ENCODE measurements around the gene HSBP1L1.
"Not testable (repeated sequence)": the region's sequence is repeated elsewhere in the genome, so short reads cannot be mapped to it uniquely, and the experiment has no call there.

HSBP1L1 gene

GRCh38 chr18:80010551-80010906, 46.1 kb downstream of the HSBP1L1 start:
- H3K79me1 ChIP-seq (ENCODE audit: low read length) = no peaks in the 10 kb centered on the region
- H3K4me2 ChIP-seq (ENCODE audit: low read length) = no peak overlapping the region
- H2BK12ac ChIP-seq (ENCODE audit: low read length) = no peak overlapping the region
- no peak overlapping the region for H2AFZ ChIP-seq (ENCODE audit: insufficient read depth, low read length, poor library complexity)
- H2AK5ac ChIP-seq (ENCODE audit: low read length) = no peak overlapping the region
- H4K8ac ChIP-seq (ENCODE audit: low read depth, low read length) = no peak overlapping the region
- no CpG with 5 or more reads among the region's 5 CpGs for WGBS (ENCODE audit: extremely low coverage, insufficient coverage, insufficient read length)
- no peak overlapping the region for H2BK120ac ChIP-seq (ENCODE audit: insufficient read depth, low read length, poor library complexity)
- no peaks in the 10 kb centered on the region for H3K27me3 ChIP-seq (ENCODE audit: insufficient read depth, low read length)
- H3K79me2 ChIP-seq (ENCODE audit: control insufficient read depth, insufficient read depth, low read length, poor library complexity) = no peaks in the 10 kb centered on the region
- no peak overlapping the region for H2BK5ac ChIP-seq (ENCODE audit: low read depth, low read length, poor library complexity)
- no peak overlapping the region for H3K23ac ChIP-seq (ENCODE audit: low read length)
- H4K12ac ChIP-seq (ENCODE audit: low read depth, low read length) = no peak overlapping the region
- DNase-seq = no peak
- peaks cover 0 to 2% of the 10 kb centered on the region in 2 experiments for H3K4me1 ChIP-seq (ENCODE audit: control insufficient read depth in 1 of 2, insufficient read depth in 2 of 2, low read length in 2 of 2)
- no peak overlapping the region for H3K4me3 ChIP-seq (ENCODE audit: low read depth, low read length)
- no peak overlapping the region for H3K18ac ChIP-seq (ENCODE audit: low read length)
- no peak overlapping the region for H3K9ac ChIP-seq (ENCODE audit: low read length)
- H3K4ac ChIP-seq (ENCODE audit: low read depth, low read length) = no peak overlapping the region
- no peak overlapping the region for H3K14ac ChIP-seq (ENCODE audit: low read length)
- H3K9me3 ChIP-seq (ENCODE audit: insufficient read depth, low read depth, low read length) = peaks cover 18% of the 10 kb centered on the region
- H3K27ac ChIP-seq (ENCODE audit: low read depth, low read length) = no peak overlapping the region
- H3K36me3 ChIP-seq (ENCODE audit: control insufficient read depth in 1 of 2, insufficient read depth in 2 of 2, low read length in 2 of 2) = no peaks in the 10 kb centered on the region
- H4K91ac ChIP-seq (ENCODE audit: low read depth, low read length) = no peak overlapping the region

- not testable (repeated sequence) for H3K36me3 ChIP-seq (ENCODE audit: control insufficient read depth in 1 of 2, insufficient read depth in 2 of 2, low read length in 2 of 2); H3K79me2 ChIP-seq (ENCODE audit: control insufficient read depth, insufficient read depth, low read length, poor library complexity); H4K12ac ChIP-seq (ENCODE audit: low read depth, low read length); H3K14ac ChIP-seq (ENCODE audit: low read length); H4K91ac ChIP-seq (ENCODE audit: low read depth, low read length); DNase-seq; H2BK12ac ChIP-seq (ENCODE audit: low read length); H3K27me3 ChIP-seq (ENCODE audit: insufficient read depth, low read length); H2AK5ac ChIP-seq (ENCODE audit: low read length); H3K27ac ChIP-seq (ENCODE audit: low read depth, low read length); H2BK120ac ChIP-seq (ENCODE audit: insufficient read depth, low read length, poor library complexity); H3K4me1 ChIP-seq (ENCODE audit: control insufficient read depth in 1 of 2, insufficient read depth in 2 of 2, low read length in 2 of 2); H2BK5ac ChIP-seq (ENCODE audit: low read depth, low read length, poor library complexity); H4K8ac ChIP-seq (ENCODE audit: low read depth, low read length); H3K23ac ChIP-seq (ENCODE audit: low read length); H3K4ac ChIP-seq (ENCODE audit: low read depth, low read length); H3K4me2 ChIP-seq (ENCODE audit: low read length); H3K18ac ChIP-seq (ENCODE audit: low read length); H3K9ac ChIP-seq (ENCODE audit: low read length); H2AFZ ChIP-seq (ENCODE audit: insufficient read depth, low read length, poor library complexity); H3K79me1 ChIP-seq (ENCODE audit: low read length); H3K4me3 ChIP-seq (ENCODE audit: low read depth, low read length)
- H3K9me3 ChIP-seq (ENCODE audit: insufficient read depth, low read depth, low read length) = peaks cover 18% of the 10 kb centered on the region
- WGBS (ENCODE audit: extremely low coverage, insufficient coverage, insufficient read length) = no CpG with 5 or more reads among the region's 14 CpGs
Observed at GRCh38 chr18:80011496-80012137, 47.2 kb downstream of the HSBP1L1 start.

GRCh38 chr18:80012714-80013113, 48.3 kb downstream of the HSBP1L1 start:
- no peak overlapping the region for H2AFZ ChIP-seq (ENCODE audit: insufficient read depth, low read length, poor library complexity)
- peaks cover 18% of the 10 kb centered on the region for H3K9me3 ChIP-seq (ENCODE audit: insufficient read depth, low read depth, low read length)

More at GRCh38 chr18:80012714-80013113, 48.3 kb downstream of the HSBP1L1 start:
- Histone ChIP-seq H3K79me2 (ENCODE audit: control insufficient read depth, insufficient read depth, low read length, poor library complexity) (no peaks in the 10 kb centered on the region), H4K91ac (ENCODE audit: low read depth, low read length) (no peak overlapping the region), H3K4ac (ENCODE audit: low read depth, low read length) (no peak overlapping the region), H3K79me1 (ENCODE audit: low read length) (no peaks in the 10 kb centered on the region), H3K23ac (ENCODE audit: low read length) (no peak overlapping the region), H3K4me3 (ENCODE audit: low read depth, low read length) (no peak overlapping the region), H3K27ac (ENCODE audit: low read depth, low read length) (no peak overlapping the region), H4K12ac (ENCODE audit: low read depth, low read length) (no peak overlapping the region), H2BK120ac (ENCODE audit: insufficient read depth, low read length, poor library complexity) (no peak overlapping the region), H3K14ac (ENCODE audit: low read length) (no peak overlapping the region), H2BK12ac (ENCODE audit: low read length) (no peak overlapping the region), H3K27me3 (ENCODE audit: insufficient read depth, low read length) (no peaks in the 10 kb centered on the region), H3K18ac (ENCODE audit: low read length) (no peak overlapping the region), H4K8ac (ENCODE audit: low read depth, low read length) (no peak overlapping the region), H3K4me1 (ENCODE audit: control insufficient read depth in 1 of 2, insufficient read depth in 2 of 2, low read length in 2 of 2) (peaks cover 0 to 2% of the 10 kb centered on the region in 2 experiments), H3K36me3 (ENCODE audit: control insufficient read depth in 1 of 2, insufficient read depth in 2 of 2, low read length in 2 of 2) (no peaks in the 10 kb centered on the region), H2BK5ac (ENCODE audit: low read depth, low read length, poor library complexity) (no peak overlapping the region), H2AK5ac (ENCODE audit: low read length) (no peak overlapping the region), H3K4me2 (ENCODE audit: low read length) (no peak overlapping the region), H3K9ac (ENCODE audit: low read length) (no peak overlapping the region)
- no CpG with 5 or more reads among the region's 20 CpGs for WGBS (ENCODE audit: extremely low coverage, insufficient coverage, insufficient read length)
- no peak for DNase-seq

Data from trophoblast cell (in vitro differentiated cells and primary cell).